Mucosa of descending colon (tissue), 3 donors: ENCODE results near the gene EIF2D. TPM values are rescaled to one million over a fixed set of nuclear protein-coding genes. Genes with fewer than 3 reads are reported as not detected.

Experiments
- ATAC-seq: fragments of 200-7000 bp; cut with Tn5 transposase; one replicate; pipeline ENCODE4 v1.9.1; 2020; ENCODE audit warnings: mild to moderate bottlenecking, moderate library complexity
- DNase-seq, 3 donors: peaks; one replicate each; pipeline ENCODE4 v3.0.0-alpha.2; 2020
- H3K36me3 ChIP-seq: fragments of 200-600 bp; one replicate; pipeline ENCODE4 v1.8.0; 2021; ENCODE audit warnings: low read depth, mild to moderate bottlenecking
- H3K4me1 ChIP-seq: fragments of 200-600 bp; one replicate; pipeline ENCODE4 v1.8.0; 2021; ENCODE audit warnings: low read depth, mild to moderate bottlenecking
- H3K4me3 ChIP-seq: fragments of 200-600 bp; one replicate; pipeline ENCODE4 v1.8.0; 2021; ENCODE audit warnings: mild to moderate bottlenecking
- H3K9me3 ChIP-seq: fragments of 200-600 bp; one replicate; pipeline ENCODE4 v1.8.0; 2021; ENCODE audit warnings: mild to moderate bottlenecking
- CTCF ChIP-seq: fragments of 200-600 bp; IDR thresholded peaks from one replicate; pipeline ENCODE4 v1.8.0; 2022; ENCODE audit warnings: antibody characterized with exemption, mild to moderate bottlenecking
- intact Hi-C, 2 donors: fragments of 100-400 bp; cut with DNase I in 1 of 2; cut with micrococcal nuclease in 1 of 2; formaldehyde crosslinking; loops; one replicate each; pipeline versions ENCODE4 v1.11.0 to v1.11.1; 2022; cut with DNase I, micrococcal nuclease
- total RNA-seq, 3 donors: library from RNA; stranded (reverse); fragmentation: NEBNext Ultra II Directional in 2 of 3; extraction: Animal tissue kit (Norgen Biotek cat#: 25700) in 2 of 3; gene quantifications; one replicate each; pipeline versions ENCODE4 v1.2.1 to v1.2.4, GENCODE V29; 2021 to 2023
- donor health status: DM: no; HTN: no; CAD: no; lungs with moderate emphysema.
- donor health status: DM: no; HTN: no; CAD: no.
- donor health status: DM: no; HTN: yes; CAD: no.

Gene EIF2D
- total RNA-seq, 3 donors from 2014 or later, result 36.8 to 47.8 (median 43.9) TPM

GRCh38 chr1:206544562-206545257 lies 67.6 kb downstream of the EIF2D start:
- H3K36me3 ChIP-seq, result no peaks in the 10 kb centered on the region
- peak; percentile 77 for TF ChIP-seq CTCF
- intact Hi-C loops, result loop anchor here in 1 of 2 donors (5.0 kb wide), 1 partner anchor 38 kb away; no protein-coding TSS in a partner anchor
- DNase-seq, result peak in 2 of 3 donors; percentile 84 to 85
- ATAC-seq, result peak; percentile 79
- H3K4me3 ChIP-seq, result no peak overlapping the region
- H3K9me3 ChIP-seq, result no peaks in the 10 kb centered on the region
- H3K4me1 ChIP-seq, result peaks cover 6% of the 10 kb centered on the region

Other genes starting within 250 kb of the EIF2D start
- 10 to 100 TPM in 2 of 3 donors, 1 to 10 TPM in 1; 9.7 to 24.7 (median 16.4) TPM for gene IKBKE, start 142.0 kb downstream of the EIF2D start, total RNA-seq
- 1 to 10 TPM; 5.3 to 7.6 (median 5.8) TPM for gene RASSF5, start 104.9 kb downstream of the EIF2D start, total RNA-seq
- 1 to 10 TPM in 2 of 3 donors, under 1 TPM in 1; 0.61 to 4.7 (median 1.4) TPM for gene DYRK3, start 23.1 kb upstream of the EIF2D start, total RNA-seq
- 10 to 100 TPM; 68.4 to 75.2 (median 72.1) TPM for gene MAPKAPK2, start 72.4 kb upstream of the EIF2D start, total RNA-seq
- not detected for gene IL19, start 158.3 kb upstream of the EIF2D start, total RNA-seq
- gene IL10, start 160.0 kb upstream of the EIF2D start, total RNA-seq, result 1 to 10 TPM; 1.0 to 2.9 (median 2.8) TPM